Upper lobe of left lung (tissue), 6 donors: ENCODE measurements around the gene ECHS1. TPM values are rescaled to one million over a fixed set of nuclear protein-coding genes. Genes with fewer than 3 reads are reported as not detected.
A peak's percentile ranks its signal among the peaks of the same experiment; 100 is the strongest.
"Not testable (repeated sequence)": the region's sequence is repeated elsewhere in the genome, so short reads cannot be mapped to it uniquely, and the experiment has no call there.

Experiments
- ATAC-seq, 2 donors: fragments of 200-7000 bp; cut with Tn5 transposase; one replicate each; pipeline ENCODE4 v1.9.1; 2022; ENCODE audit warnings: mild to moderate bottlenecking in 2 of 2, moderate library complexity in 2 of 2; ENCODE audit not compliant: low FRiP score in 2 of 2
- DNase-seq, 2 donors: peaks; one replicate each; pipeline ENCODE4 v3.0.0-alpha.2; 2019 to 2020
- H3K27ac ChIP-seq, 4 donors: fragments of 200-600 bp; sonication (generic); one replicate each; pipeline ENCODE4 v1.5.1; 2016 to 2019
- H3K27me3 ChIP-seq, 4 donors: fragments of 200-600 bp; sonication (generic); one replicate each; pipeline ENCODE4 v1.5.1; 2017 to 2019
- H3K36me3 ChIP-seq, 4 donors: fragments of 200-600 bp; sonication (generic); one replicate each; pipeline ENCODE4 v1.5.1; 2016 to 2019
- H3K4me1 ChIP-seq, 4 donors: fragments of 200-600 bp; sonication (generic); one replicate each; pipeline ENCODE4 v1.5.1; 2018 to 2019
- H3K4me3 ChIP-seq, 4 donors: fragments of 200-600 bp; sonication (generic); one replicate each; pipeline ENCODE4 v1.5.1; 2017 to 2019; ENCODE audit warnings: mild to moderate bottlenecking in 2 of 4, moderate library complexity in 1 of 4
- H3K9me3 ChIP-seq, 4 donors: fragments of 200-600 bp; sonication (generic); one replicate each; pipeline ENCODE4 v1.5.1; 2018 to 2019
- EP300 ChIP-seq, 4 donors: sonication (generic); formaldehyde crosslinking; IDR thresholded peaks; one replicate each; pipeline ENCODE4 v1.5.1; 2017; ENCODE audit warnings: antibody characterized with exemption in 4 of 4, control low read depth in 2 of 4
- POLR2A ChIP-seq, 4 donors: fragments of 450-650 bp; IDR thresholded peaks; one replicate each; pipeline ENCODE4 v1.5.1; 2016 to 2017; ENCODE audit warnings: antibody characterized with exemption in 4 of 4, mild to moderate bottlenecking in 2 of 4
- POLR2AphosphoS5 ChIP-seq, 2 donors: sonication (generic); formaldehyde crosslinking; IDR thresholded peaks; one replicate each; pipeline ENCODE4 v1.5.1; 2017; ENCODE audit warnings: antibody characterized with exemption in 2 of 2
- WGBS, 2 donors: methylation state at CpG; one replicate each; pipeline ENCODE4 v1.1.5; 2017 to 2018; 5-methylcytosine and 5-hydroxymethylcytosine counted together
- total RNA-seq, 6 donors: library from RNA; depleted of rRNA in 4 of 6; stranded (reverse); fragments of >200 nt in 4 of 6; gene quantifications; one replicate each; pipeline versions ENCODE4 v1.1.0 to v1.2.1, GENCODE V29; 2016 to 2021
- TF ChIP-seq, protein P1 (sequence below), 6 experiments: fragments of 450-650 bp in 4 of 6; fragments of 200-600 bp in 2 of 6; sonication (generic) in 2 of 6; IDR thresholded peaks; one replicate each; pipeline ENCODE4 v1.5.1; 2016 to 2019; ENCODE audit warnings: antibody characterized with exemption in 6 of 6
- donor health status: DM: no; HTN: no; CAD: no; lungs with moderate emphysema.
- donor health status: DM: no; HTN: yes; CAD: no; lungs with severe emphysema.

Gene ECHS1
- total RNA-seq, 6 donors from 2014 or later: 32.5 to 69.6 (median 53.2) TPM

DNA sequence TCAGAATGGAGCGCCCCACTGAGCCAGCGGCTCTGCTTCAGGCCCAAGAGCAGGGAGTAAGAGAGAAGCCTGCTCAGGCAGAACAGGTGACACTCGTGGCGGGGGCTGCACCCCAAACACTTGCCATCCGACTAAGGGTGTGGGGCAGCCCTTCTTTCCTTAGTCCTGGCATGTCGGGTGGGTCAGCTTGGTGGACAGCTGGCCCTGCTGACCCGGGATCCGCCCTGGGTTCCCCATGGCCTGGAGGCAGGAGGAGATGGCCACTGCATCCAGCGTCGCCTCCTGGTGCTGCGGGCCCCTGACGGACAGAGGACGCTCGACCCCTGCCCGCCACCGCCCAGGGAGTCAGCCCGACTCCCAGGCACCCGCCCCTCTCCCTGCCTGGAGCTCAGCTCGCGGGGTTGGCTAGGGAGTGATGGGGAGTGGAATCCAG lies 4.7 kb upstream of the ECHS1 start:
- Histone ChIP-seq H3K4me3 (peak overlapping the region; percentile 94 to 99 (median 97)), H3K27ac (peak overlapping the region; percentile 68 to 87 (median 80)), H3K9me3 (no peaks in the 10 kb centered on the region), H3K36me3 (no peaks in the 10 kb centered on the region), H3K4me1 (peaks cover 18 to 35% (median 22%) of the 10 kb centered on the region in 4 donors), H3K27me3 (no peaks in the 10 kb centered on the region)
- 10 to 59% methylated on average over 8 to 9 of the region's 20 CpGs for WGBS, 2 donors
- no peak for TF ChIP-seq EP300 (IDR thresholded peaks at IDR 0.05)
- no peak for TF ChIP-seq POLR2A (IDR thresholded peaks at IDR 0.05)
- DNase-seq (peak in 1 of 2 donors; percentile 84), ATAC-seq (peak; percentile 2 to 3)

DNA sequence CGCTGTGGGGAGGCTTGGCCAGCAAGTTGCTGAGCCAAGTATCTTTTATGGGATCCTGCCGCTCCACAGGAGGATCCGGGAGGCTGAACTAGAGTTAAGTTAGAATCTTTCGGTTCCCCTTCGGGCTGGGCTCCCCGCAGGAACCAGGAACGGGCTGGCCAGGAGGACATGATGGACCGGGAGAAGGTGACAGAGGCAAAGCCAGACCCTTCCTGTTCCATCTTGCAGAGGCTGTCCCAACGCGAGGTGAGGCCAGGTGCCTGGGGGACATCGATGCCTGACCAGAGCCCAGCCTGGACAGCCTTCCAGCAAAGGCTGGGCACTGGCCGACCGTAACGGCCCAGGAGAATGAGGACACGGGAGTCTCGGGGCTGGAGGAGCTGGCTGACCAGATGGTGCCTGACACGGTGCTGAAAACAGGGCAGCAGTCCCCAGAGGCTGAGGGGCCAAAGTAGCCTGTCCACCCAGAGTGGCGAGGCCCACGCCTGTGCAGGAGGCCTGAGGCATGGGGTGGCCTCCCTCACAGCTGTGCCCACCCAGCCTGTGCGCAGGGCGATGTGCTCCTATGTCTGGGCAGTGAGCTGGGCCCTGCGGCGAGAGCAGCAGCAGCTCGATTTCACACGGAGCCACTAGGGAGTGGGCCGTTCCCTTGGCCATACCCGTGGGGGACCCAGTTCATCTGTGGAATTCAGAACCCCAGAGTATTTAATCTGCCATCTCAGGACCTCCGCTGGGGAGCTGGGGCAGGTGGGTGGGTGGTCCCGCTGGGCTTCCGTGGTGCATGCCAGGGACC lies 4.1 kb upstream of the ECHS1 start:
- TF ChIP-seq POLR2A (IDR thresholded peaks at IDR 0.05) (no peak), POLR2AphosphoS5 (IDR thresholded peaks at IDR 0.05) (no peak), EP300 (IDR thresholded peaks at IDR 0.05) (no peak)
- TF ChIP-seq, protein P1, sequence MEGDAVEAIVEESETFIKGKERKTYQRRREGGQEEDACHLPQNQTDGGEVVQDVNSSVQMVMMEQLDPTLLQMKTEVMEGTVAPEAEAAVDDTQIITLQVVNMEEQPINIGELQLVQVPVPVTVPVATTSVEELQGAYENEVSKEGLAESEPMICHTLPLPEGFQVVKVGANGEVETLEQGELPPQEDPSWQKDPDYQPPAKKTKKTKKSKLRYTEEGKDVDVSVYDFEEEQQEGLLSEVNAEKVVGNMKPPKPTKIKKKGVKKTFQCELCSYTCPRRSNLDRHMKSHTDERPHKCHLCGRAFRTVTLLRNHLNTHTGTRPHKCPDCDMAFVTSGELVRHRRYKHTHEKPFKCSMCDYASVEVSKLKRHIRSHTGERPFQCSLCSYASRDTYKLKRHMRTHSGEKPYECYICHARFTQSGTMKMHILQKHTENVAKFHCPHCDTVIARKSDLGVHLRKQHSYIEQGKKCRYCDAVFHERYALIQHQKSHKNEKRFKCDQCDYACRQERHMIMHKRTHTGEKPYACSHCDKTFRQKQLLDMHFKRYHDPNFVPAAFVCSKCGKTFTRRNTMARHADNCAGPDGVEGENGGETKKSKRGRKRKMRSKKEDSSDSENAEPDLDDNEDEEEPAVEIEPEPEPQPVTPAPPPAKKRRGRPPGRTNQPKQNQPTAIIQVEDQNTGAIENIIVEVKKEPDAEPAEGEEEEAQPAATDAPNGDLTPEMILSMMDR (IDR thresholded peaks at IDR 0.05): no peak

DNA sequence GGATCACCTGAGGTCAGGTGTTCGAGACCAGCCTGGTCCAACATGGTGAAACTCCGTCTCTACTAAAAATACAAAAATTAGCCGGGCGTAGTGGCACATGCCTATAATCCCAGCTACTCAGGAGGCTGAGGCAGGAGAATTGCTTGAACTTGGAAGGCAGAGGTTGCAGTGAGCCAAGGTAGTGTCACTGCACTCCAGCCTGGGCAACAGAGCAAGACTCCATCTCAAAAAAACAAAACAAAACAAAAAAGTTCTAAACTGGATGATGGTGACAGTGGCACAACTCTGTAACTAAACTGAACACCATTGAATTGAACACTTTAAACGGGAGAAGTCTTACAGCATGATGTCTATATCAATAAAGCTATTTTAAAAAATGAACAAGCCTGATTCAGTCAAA lies 3.0 kb upstream of the ECHS1 start:
- DNase-seq, H3K27me3 ChIP-seq, H3K4me3 ChIP-seq, H3K36me3 ChIP-seq, H3K9me3 ChIP-seq, ATAC-seq, H3K27ac ChIP-seq: not testable (repeated sequence)
- 89 to 94% methylated on average over 5 of the region's 5 CpGs for WGBS, 2 donors
- H3K4me1 ChIP-seq: peaks cover 28 to 47% (median 30%) of the 10 kb centered on the region in 4 donors

More for the DNA sequence above, 4.1 kb upstream of the ECHS1 start:
- H3K27ac ChIP-seq: peak overlapping the region in 1 of 4 donors; percentile 76
- H3K27me3 ChIP-seq: no peaks in the 10 kb centered on the region
- WGBS, 2 donors: 93 to 95% methylated on average over 12 to 29 of the region's 30 CpGs
- H3K36me3 ChIP-seq: no peaks in the 10 kb centered on the region
- no peaks in the 10 kb centered on the region for H3K9me3 ChIP-seq
- no peak for ATAC-seq
- no peak for DNase-seq
- peaks cover 23 to 41% (median 26%) of the 10 kb centered on the region in 4 donors for H3K4me1 ChIP-seq
- no peak overlapping the region for H3K4me3 ChIP-seq

DNA sequence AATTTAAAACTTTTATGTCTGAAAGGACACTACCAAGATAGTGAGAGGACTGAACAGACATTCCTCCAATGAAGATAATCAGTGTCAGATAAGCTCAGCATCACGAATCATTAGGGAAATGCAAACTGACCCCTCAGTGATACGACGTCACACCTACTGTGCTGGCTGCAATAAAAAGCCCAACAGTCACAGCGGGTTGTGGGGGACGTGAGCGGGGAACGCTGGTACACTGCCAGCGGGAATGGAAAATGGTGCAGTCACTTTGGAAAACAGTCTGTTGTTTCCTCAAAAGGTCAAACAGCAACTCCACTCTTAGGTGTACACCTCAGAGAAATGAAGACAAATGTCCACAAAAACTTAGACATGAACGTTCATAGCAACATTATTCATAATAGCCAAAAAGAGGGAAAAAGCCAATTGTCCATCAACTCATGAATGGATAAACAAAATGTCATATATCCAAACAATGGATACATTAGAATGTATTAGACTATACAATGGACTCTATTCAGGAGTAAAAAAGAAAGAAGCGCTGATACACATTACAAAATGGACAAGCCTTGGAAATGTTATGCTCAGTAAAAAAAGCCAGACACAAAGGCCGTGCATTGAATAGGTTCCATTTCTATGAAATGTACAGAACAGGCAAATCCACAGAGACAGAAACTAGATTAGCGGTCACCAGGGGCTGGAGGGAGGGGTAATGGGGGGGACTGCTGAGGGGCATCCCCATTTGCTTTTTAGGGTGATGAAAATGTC lies 2.4 kb upstream of the ECHS1 start:
- Histone ChIP-seq H3K27ac (no peak overlapping the region), H3K9me3 (no peaks in the 10 kb centered on the region), H3K27me3 (no peaks in the 10 kb centered on the region), H3K4me1 (peaks cover 28 to 47% (median 30%) of the 10 kb centered on the region in 4 donors), H3K36me3 (peaks cover 0 to 3% (median under 1%) of the 10 kb centered on the region in 4 donors), H3K4me3 (no peak overlapping the region)
- no peak for ATAC-seq
- DNase-seq: no peak
- TF ChIP-seq, protein P1 (IDR thresholded peaks at IDR 0.05): no peak
- TF ChIP-seq POLR2AphosphoS5 (IDR thresholded peaks at IDR 0.05) (no peak), POLR2A (IDR thresholded peaks at IDR 0.05) (no peak), EP300 (IDR thresholded peaks at IDR 0.05) (no peak)
- 84 to 88% methylated on average over 12 of the region's 12 CpGs for WGBS, 2 donors

DNA sequence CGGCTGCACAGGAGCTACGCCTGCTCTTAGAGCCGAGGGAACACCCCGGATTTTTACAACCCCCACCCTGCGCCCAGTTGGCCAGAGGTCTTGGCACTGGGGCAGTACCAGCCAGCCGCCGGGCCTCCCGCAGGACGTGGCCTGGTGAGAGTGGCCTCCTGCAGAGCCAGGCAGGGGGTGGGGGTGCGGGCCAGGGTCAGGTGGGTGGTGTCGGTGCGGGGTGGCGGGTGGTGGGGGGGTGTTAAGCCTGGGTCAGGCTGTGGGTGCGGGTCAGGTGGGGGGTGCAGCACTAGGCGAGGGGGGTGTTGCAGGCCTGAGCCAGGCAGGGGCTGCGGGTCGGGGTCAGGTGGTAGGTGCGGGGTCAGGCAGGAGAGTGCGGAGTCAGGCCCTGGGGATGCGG lies 647 bp downstream of the ECHS1 start:
- no peak for ATAC-seq
- peaks cover 5 to 28% (median 24%) of the 10 kb centered on the region in 4 donors for H3K36me3 ChIP-seq
- DNase-seq: no peak
- H3K4me1 ChIP-seq: peaks cover 15 to 25% (median 16%) of the 10 kb centered on the region in 4 donors
- TF ChIP-seq, protein P1 (IDR thresholded peaks at IDR 0.05): no peak
- no peaks in the 10 kb centered on the region for H3K9me3 ChIP-seq
- peak overlapping the region; percentile 70 to 98 (median 88) for H3K4me3 ChIP-seq
- no peaks in the 10 kb centered on the region for H3K27me3 ChIP-seq
- 32 to 61% methylated on average over 12 to 16 of the region's 20 CpGs for WGBS, 2 donors
- peak overlapping the region in 3 of 4 donors; percentile 27 to 93 (median 87) for H3K27ac ChIP-seq
